ENCODE results near the gene LRRC8B.

LRRC8B gene

GRCh38 chr1:89630048-89630447, 105.4 kb downstream of the LRRC8B start:
- CTCF ChIA-PET, result interaction anchor here (1.1 kb wide), 1 partner anchor 14 kb away, joined by 3 read pairs; no protein-coding TSS in a partner anchor
- POLR2A ChIA-PET (ENCODE audit: low non-redundant PET), result no interaction called here
- no peak for DNase-seq (ENCODE audit: low spot score)
- H3K27ac ChIP-seq, result no peak overlapping the region
- TF ChIP-seq, protein P1, sequence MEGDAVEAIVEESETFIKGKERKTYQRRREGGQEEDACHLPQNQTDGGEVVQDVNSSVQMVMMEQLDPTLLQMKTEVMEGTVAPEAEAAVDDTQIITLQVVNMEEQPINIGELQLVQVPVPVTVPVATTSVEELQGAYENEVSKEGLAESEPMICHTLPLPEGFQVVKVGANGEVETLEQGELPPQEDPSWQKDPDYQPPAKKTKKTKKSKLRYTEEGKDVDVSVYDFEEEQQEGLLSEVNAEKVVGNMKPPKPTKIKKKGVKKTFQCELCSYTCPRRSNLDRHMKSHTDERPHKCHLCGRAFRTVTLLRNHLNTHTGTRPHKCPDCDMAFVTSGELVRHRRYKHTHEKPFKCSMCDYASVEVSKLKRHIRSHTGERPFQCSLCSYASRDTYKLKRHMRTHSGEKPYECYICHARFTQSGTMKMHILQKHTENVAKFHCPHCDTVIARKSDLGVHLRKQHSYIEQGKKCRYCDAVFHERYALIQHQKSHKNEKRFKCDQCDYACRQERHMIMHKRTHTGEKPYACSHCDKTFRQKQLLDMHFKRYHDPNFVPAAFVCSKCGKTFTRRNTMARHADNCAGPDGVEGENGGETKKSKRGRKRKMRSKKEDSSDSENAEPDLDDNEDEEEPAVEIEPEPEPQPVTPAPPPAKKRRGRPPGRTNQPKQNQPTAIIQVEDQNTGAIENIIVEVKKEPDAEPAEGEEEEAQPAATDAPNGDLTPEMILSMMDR (conservative IDR thresholded peaks at IDR 0.05; ENCODE audit: low read depth), result no peak

- peak overlapping the region; percentile 80 for H3K27ac ChIP-seq
- CTCF ChIA-PET, result interaction anchor here (0.6 to 1.0 kb wide), 2 partner anchors 132 to 148 kb away, joined by 3 read pairs; no protein-coding TSS in a partner anchor
- no peak for DNase-seq (ENCODE audit: low spot score)
- TF ChIP-seq, protein P1 (conservative IDR thresholded peaks at IDR 0.05; ENCODE audit: low read depth), result no peak
- POLR2A ChIA-PET (ENCODE audit: low non-redundant PET), result no interaction called here
Measured at GRCh38 chr1:89631816-89632656, 107.4 kb downstream of the LRRC8B start.

GRCh38 chr1:89632657-89633247, 108.1 kb downstream of the LRRC8B start, which contains the start of gene LRRC8C:
LRRC8C (plus strand) TSS chr1:89633120; CDS start chr1:89686474, 53,354 bp downstream.
- POLR2A ChIA-PET (ENCODE audit: low non-redundant PET), result no interaction called here

DNA sequence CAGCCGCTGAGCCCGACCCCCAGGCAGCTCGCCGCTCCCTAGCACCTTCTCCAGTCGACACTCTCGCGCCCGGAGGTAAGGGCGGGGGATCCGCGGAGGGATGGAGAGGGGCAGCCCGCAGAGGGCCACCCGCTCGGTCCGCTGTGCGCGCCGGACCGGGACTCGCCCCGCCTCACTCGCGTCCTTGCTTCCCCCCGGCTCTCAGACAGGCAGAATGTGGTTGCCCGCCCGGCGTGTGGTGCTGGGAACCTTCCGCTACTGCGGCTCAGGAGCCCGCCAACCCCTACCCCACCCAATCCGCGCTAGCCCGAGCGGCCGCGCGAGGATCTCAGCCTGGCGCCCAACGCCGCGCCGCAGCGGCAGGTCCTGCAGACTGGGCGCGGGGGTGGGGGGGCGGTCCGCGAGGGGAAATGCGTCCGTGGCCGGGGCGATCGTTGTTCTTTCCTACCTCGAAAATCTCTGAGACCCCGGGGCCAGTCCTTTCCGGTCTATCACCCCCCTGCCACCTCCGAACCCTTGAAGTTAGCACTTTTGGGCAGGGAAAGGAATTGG, 108.7 kb downstream of the LRRC8B start:
- DNase-seq (ENCODE audit: low spot score), result peak; percentile 54
- ChIA-PET POLR2A (ENCODE audit: low non-redundant PET) (no interaction called here), CTCF (interaction anchor here (0.6 to 2.1 kb wide), 4 partner anchors 13 to 130 kb away, joined by 3 to 9 read pairs (median 4); no protein-coding TSS in a partner anchor)
- TF ChIP-seq, protein P1 (conservative IDR thresholded peaks at IDR 0.05; ENCODE audit: low read depth), result no peak
- H3K27ac ChIP-seq, result peak overlapping the region; percentile 80

More at GRCh38 chr1:89632657-89633247, 108.1 kb downstream of the LRRC8B start, which contains the start of gene LRRC8C:
- CTCF ChIA-PET, result interaction anchor here (0.6 to 2.1 kb wide), 4 partner anchors 38 to 131 kb away, joined by 3 to 9 read pairs (median 3); no protein-coding TSS in a partner anchor
- DNase-seq (ENCODE audit: low spot score), result peak; percentile 69
- TF ChIP-seq, protein P1 (conservative IDR thresholded peaks at IDR 0.05; ENCODE audit: low read depth), result peak; percentile 85
- peak within 1 kb of the TSS; percentile 80 for H3K27ac ChIP-seq

GRCh38 chr1:89633800-89634625, 109.4 kb downstream of the LRRC8B start:
- peak; percentile 39 for DNase-seq (ENCODE audit: low spot score)
- H3K27ac ChIP-seq, result peak overlapping the region; percentile 80
- TF ChIP-seq, protein P1 (conservative IDR thresholded peaks at IDR 0.05; ENCODE audit: low read depth), result no peak
- POLR2A ChIA-PET (ENCODE audit: low non-redundant PET), result no interaction called here
- CTCF ChIA-PET, result interaction anchor here (0.6 to 2.1 kb wide), 4 partner anchors 13 to 588 kb away, joined by 3 to 9 read pairs (median 4); no protein-coding TSS in a partner anchor

Data from RWPE1 (cell line).